Measurements from ENCODE around the gene MYO1E. TPM values are rescaled to one million over a fixed set of nuclear protein-coding genes. Genes with fewer than 3 reads are reported as not detected.
"Not testable (repeated sequence)": the region's sequence is repeated elsewhere in the genome, so short reads cannot be mapped to it uniquely, and the experiment has no call there.

MYO1E gene
- total RNA-seq, 1 donor from 2014 or later, result 190 TPM

GRCh38 chr15:59283717-59284391 is 88.8 kb downstream of the MYO1E start:
- no peak overlapping the region for H3K4me3 ChIP-seq (ENCODE audit: low read depth, low read length)

DNA sequence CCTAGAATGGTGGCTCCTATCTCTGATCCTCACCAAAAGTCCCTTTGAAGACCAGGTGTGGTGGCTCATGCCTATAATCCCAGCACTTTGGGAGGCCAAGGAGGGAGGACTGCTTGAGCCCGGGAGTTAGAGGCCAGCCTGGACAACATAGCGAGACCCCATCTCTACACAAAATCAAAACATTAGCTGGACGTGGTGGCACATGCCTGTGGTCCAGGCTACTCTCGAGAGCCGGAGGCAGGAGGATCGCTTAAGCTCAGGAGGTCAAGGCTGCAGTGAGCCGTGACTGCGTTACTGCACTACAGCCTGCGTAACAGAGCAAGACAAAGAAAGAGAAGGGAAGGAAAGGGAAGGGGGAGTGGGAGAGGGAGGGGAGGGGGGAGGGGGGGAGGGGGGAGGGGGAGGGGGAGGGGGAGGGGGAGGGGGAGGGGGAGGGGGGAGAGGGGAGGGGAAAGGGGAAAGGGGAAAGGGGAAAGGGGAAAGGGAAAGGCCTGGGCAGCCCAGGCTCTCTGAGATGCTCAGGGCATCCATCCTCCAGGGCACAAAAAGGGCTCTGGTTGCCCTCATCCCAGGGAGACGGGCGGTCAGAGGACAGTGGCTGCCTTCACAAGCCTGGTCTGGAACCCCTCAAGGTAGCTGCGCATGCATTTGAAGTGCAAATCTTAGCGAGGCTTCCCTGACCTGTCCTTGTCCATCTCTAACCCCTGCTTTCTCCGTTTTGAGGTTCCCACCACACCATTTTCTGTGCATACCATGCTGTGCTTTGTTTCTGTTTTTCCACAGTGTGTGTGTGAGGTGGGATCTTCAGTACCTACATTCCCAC is 89.9 kb downstream of the MYO1E start:
- Histone ChIP-seq H3K4me3 (ENCODE audit: low read depth, low read length) (no peak overlapping the region), H3K27me3 (ENCODE audit: control insufficient read depth, insufficient read depth, low read length) (no peaks in the 10 kb centered on the region), H3K36me3 (ENCODE audit: control insufficient read depth, insufficient read depth, low read length) (no peaks in the 10 kb centered on the region)
- DNase-seq (ENCODE audit: low read depth), result no peak
- no peak for TF ChIP-seq CTCF (IDR thresholded peaks at IDR 0.05; ENCODE audit: insufficient read depth, low read length, poor library complexity, severe bottlenecking)

More at GRCh38 chr15:59283717-59284391, 88.8 kb downstream of the MYO1E start:
- H3K27me3 ChIP-seq (ENCODE audit: control insufficient read depth, insufficient read depth, low read length), result no peaks in the 10 kb centered on the region
- TF ChIP-seq CTCF (IDR thresholded peaks at IDR 0.05; ENCODE audit: insufficient read depth, low read length, poor library complexity, severe bottlenecking), result no peak
- no peaks in the 10 kb centered on the region for H3K36me3 ChIP-seq (ENCODE audit: control insufficient read depth, insufficient read depth, low read length)
- DNase-seq (ENCODE audit: low read depth), result no peak

DNA sequence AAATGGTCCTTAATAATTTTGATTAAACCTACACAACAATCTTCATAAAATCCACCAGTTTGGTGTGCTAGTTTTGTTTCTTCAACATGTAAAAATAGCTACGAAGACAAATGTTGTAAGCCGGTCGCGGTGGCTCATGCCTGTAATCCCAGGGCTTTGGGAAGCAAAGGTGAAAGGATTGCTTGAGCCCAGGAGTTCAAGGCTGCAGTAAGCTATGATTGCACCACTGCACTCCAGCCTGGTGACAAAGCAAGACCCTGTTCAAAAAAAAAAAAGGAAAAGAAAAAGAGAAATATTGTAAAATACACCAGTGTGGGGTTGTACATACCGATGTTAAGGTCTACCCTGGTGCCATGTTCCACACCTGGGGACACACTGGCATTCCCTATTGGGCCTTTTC is 91.0 kb downstream of the MYO1E start:
- no peak for TF ChIP-seq CTCF (IDR thresholded peaks at IDR 0.05; ENCODE audit: insufficient read depth, low read length, poor library complexity, severe bottlenecking)

DNA sequence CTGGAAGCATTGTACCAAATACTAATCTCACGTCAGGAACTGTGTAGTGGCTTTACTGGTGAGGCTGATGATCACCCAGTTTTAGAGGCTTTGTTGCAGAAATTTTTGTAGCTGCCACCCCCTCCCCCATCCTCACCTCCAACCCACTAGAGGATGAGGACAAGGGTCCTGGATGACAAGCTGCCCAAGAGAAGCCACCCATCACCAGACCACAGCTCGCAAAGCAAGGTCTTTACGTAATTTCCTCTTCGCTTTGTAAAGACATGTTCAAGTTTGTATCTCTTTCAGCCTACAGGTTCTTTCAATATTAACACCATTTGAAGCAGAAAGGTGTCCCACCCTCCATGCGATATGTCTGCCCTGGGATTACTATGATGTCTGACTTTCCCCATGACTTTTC is 91.8 kb downstream of the MYO1E start:
- TF ChIP-seq CTCF (IDR thresholded peaks at IDR 0.05; ENCODE audit: insufficient read depth, low read length, poor library complexity, severe bottlenecking), result no peak
- no peaks in the 10 kb centered on the region for H3K27me3 ChIP-seq (ENCODE audit: control insufficient read depth, insufficient read depth, low read length)
- DNase-seq (ENCODE audit: low read depth), result no peak
- no peak overlapping the region for H3K4me3 ChIP-seq (ENCODE audit: low read depth, low read length)
- no peaks in the 10 kb centered on the region for H3K36me3 ChIP-seq (ENCODE audit: control insufficient read depth, insufficient read depth, low read length)

More for the DNA sequence above, 91.0 kb downstream of the MYO1E start:
- H3K36me3 ChIP-seq (ENCODE audit: control insufficient read depth, insufficient read depth, low read length), result no peaks in the 10 kb centered on the region
- DNase-seq (ENCODE audit: low read depth), result no peak
- H3K4me3 ChIP-seq (ENCODE audit: low read depth, low read length), result no peak overlapping the region
- no peaks in the 10 kb centered on the region for H3K27me3 ChIP-seq (ENCODE audit: control insufficient read depth, insufficient read depth, low read length)

GRCh38 chr15:59280292-59280691 is 92.4 kb downstream of the MYO1E start:
- not testable (repeated sequence) for H3K4me3 ChIP-seq (ENCODE audit: low read depth, low read length); DNase-seq (ENCODE audit: low read depth); H3K36me3 ChIP-seq (ENCODE audit: control insufficient read depth, insufficient read depth, low read length); H3K27me3 ChIP-seq (ENCODE audit: control insufficient read depth, insufficient read depth, low read length)

GRCh38 chr15:59279023-59279422 is 93.6 kb downstream of the MYO1E start:
- Histone ChIP-seq H3K36me3 (ENCODE audit: control insufficient read depth, insufficient read depth, low read length) (no peaks in the 10 kb centered on the region), H3K4me3 (ENCODE audit: low read depth, low read length) (no peak overlapping the region), H3K27me3 (ENCODE audit: control insufficient read depth, insufficient read depth, low read length) (no peaks in the 10 kb centered on the region)
- TF ChIP-seq CTCF (IDR thresholded peaks at IDR 0.05; ENCODE audit: insufficient read depth, low read length, poor library complexity, severe bottlenecking), result no peak
- no peak for DNase-seq (ENCODE audit: low read depth)
